ENCODE data around the gene INPP5K. TPM values are rescaled to one million over a fixed set of nuclear protein-coding genes. Genes with fewer than 3 reads are reported as not detected.

The INPP5K gene
- total RNA-seq, 1 experiment from 2014 or later = 26.2 TPM

- peak; percentile 70 for DNase-seq (ENCODE audit: low spot score)
- Histone ChIP-seq H3K4me1 (ENCODE audit: insufficient read depth, low read length, poor library complexity, severe bottlenecking) (peaks cover 16% of the 10 kb centered on the region), H3K27ac (ENCODE audit: low read depth, low read length, poor library complexity, severe bottlenecking) (peak overlapping the region; percentile 59), H3K36me3 (ENCODE audit: insufficient read depth, low read length, poor library complexity, severe bottlenecking) (no peaks in the 10 kb centered on the region), H3K9me3 (ENCODE audit: low read depth, low read length, poor library complexity, severe bottlenecking) (no peaks in the 10 kb centered on the region), H3K27me3 (replicated peaks; ENCODE audit: insufficient read depth, low read depth, low read length, poor library complexity) (no peaks in the 10 kb centered on the region), H3K4me3 (ENCODE audit: low read depth, low read length, poor library complexity, severe bottlenecking) (peak overlapping the region; percentile 59)
- no peak for TF ChIP-seq CTCF (conservative IDR thresholded peaks at IDR 0.05; ENCODE audit: low read depth, low read length)
- TF ChIP-seq EZH2 (IDR thresholded peaks at IDR 0.05; ENCODE audit: borderline replicate concordance, low read depth, low read length, poor library complexity, severe bottlenecking) = no peak
- ChIA-PET POLR2A (ENCODE audit: low non-redundant PET) (no interaction called here), CTCF (no interaction called here)
- intact Hi-C loops (cut with micrococcal nuclease; ENCODE audit: unreplicated experiment) = no loop called here
- BruUV-seq (replicated peaks) = no TSS peak
Observed at GRCh38 chr17:1490643-1491442, 25.6 kb downstream of the INPP5K start.

GRCh38 chr17:1488826-1489270, 27.6 kb downstream of the INPP5K start:
- Histone ChIP-seq H3K4me3 (ENCODE audit: low read depth, low read length, poor library complexity, severe bottlenecking) (peak overlapping the region; percentile 79), H3K27ac (ENCODE audit: low read depth, low read length, poor library complexity, severe bottlenecking) (peak overlapping the region; percentile 84), H3K27me3 (replicated peaks; ENCODE audit: insufficient read depth, low read depth, low read length, poor library complexity) (no peaks in the 10 kb centered on the region), H3K9me3 (ENCODE audit: low read depth, low read length, poor library complexity, severe bottlenecking) (no peaks in the 10 kb centered on the region), H3K36me3 (ENCODE audit: insufficient read depth, low read length, poor library complexity, severe bottlenecking) (no peaks in the 10 kb centered on the region), H3K4me1 (ENCODE audit: insufficient read depth, low read length, poor library complexity, severe bottlenecking) (peaks cover 16% of the 10 kb centered on the region)
- no peak for DNase-seq (ENCODE audit: low spot score)
- intact Hi-C loops (cut with micrococcal nuclease; ENCODE audit: unreplicated experiment) = no loop called here
- POLR2A ChIA-PET (ENCODE audit: low non-redundant PET) = no interaction called here
- CTCF ChIA-PET = no interaction called here
- TF ChIP-seq EZH2 (IDR thresholded peaks at IDR 0.05; ENCODE audit: borderline replicate concordance, low read depth, low read length, poor library complexity, severe bottlenecking) (no peak), CTCF (conservative IDR thresholded peaks at IDR 0.05; ENCODE audit: low read depth, low read length) (no peak)
- BruUV-seq (replicated peaks) = no TSS peak

GRCh38 chr17:1487939-1488825, 28.2 kb downstream of the INPP5K start:
- intact Hi-C loops (cut with micrococcal nuclease; ENCODE audit: unreplicated experiment) = no loop called here
- TF ChIP-seq EZH2 (IDR thresholded peaks at IDR 0.05; ENCODE audit: borderline replicate concordance, low read depth, low read length, poor library complexity, severe bottlenecking) (no peak), CTCF (conservative IDR thresholded peaks at IDR 0.05; ENCODE audit: low read depth, low read length) (no peak)

More at GRCh38 chr17:1487939-1488825, 28.2 kb downstream of the INPP5K start:
- peaks cover 3% of the 10 kb centered on the region for H3K36me3 ChIP-seq (ENCODE audit: insufficient read depth, low read length, poor library complexity, severe bottlenecking)
- H3K27me3 ChIP-seq (replicated peaks; ENCODE audit: insufficient read depth, low read depth, low read length, poor library complexity) = no peaks in the 10 kb centered on the region
- peak; percentile 86 for DNase-seq (ENCODE audit: low spot score)
- peak overlapping the region; percentile 79 for H3K4me3 ChIP-seq (ENCODE audit: low read depth, low read length, poor library complexity, severe bottlenecking)
- POLR2A ChIA-PET (ENCODE audit: low non-redundant PET) = no interaction called here
- peak overlapping the region; percentile 84 for H3K27ac ChIP-seq (ENCODE audit: low read depth, low read length, poor library complexity, severe bottlenecking)
- peaks cover 16% of the 10 kb centered on the region for H3K4me1 ChIP-seq (ENCODE audit: insufficient read depth, low read length, poor library complexity, severe bottlenecking)
- H3K9me3 ChIP-seq (ENCODE audit: low read depth, low read length, poor library complexity, severe bottlenecking) = no peaks in the 10 kb centered on the region
- CTCF ChIA-PET = interaction anchor here (0.6 kb wide), 1 partner anchor 122 kb away, joined by 3 read pairs; no protein-coding TSS in a partner anchor
- BruUV-seq (replicated peaks) = no TSS peak

All from A673 (cell line).